T follicular helper cell (primary cell): Measurements from ENCODE around the gene HOXA9.

Experiments
- DNase-seq: peaks from one replicate; pipeline ENCODE4 v3.0.0-alpha.2; 2020; ENCODE audit warnings: low read depth

The HOXA9 gene

GRCh38 chr7:27126596-27127327 is 38.6 kb downstream of the HOXA9 start:
- no peak for DNase-seq

GRCh38 chr7:27125986-27126394 is 39.3 kb downstream of the HOXA9 start:
- no peak for DNase-seq

DNA sequence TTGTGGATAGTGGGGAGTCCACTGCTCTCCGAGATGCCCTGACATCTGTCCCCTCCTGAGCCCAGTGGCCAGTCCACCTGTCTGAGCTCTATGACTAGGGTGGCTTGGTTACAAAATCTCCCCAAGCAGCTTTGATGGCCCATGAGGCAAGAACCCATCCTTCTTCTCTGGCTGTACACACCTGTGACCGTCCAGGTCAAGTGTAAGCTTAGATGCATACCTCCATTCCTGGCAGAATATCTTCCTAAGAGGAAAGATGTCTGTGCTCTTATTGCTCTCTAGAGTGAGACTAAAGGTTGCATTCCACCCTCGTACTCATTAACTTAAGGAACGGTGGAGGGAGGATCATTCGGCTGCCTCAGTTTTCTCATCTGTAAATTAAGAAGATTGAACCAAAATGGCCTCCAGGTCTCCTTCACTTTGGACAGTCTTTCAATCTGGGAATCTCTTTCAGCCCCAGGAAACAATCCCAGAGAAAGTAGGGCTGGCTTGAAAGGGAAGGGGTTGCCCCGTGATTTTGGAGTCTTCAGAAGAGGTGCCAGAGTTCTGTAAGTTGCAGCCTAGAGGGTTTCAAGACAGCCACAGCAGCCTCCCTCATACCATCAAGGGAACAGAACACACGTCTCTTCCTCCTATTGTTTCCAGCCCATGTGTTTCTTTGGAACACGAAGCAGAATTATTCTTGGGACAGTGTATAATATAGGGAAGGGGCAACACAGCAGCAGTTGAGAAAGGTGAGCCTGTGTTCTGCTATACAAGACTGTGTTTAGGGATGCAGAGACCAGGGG is 40.2 kb downstream of the HOXA9 start:
- DNase-seq, result no peak

- DNase-seq, result no peak
Measured at GRCh38 chr7:27124096-27124901, 41.0 kb downstream of the HOXA9 start.

- no peak for DNase-seq
Measured at GRCh38 chr7:27123477-27124053, 41.8 kb downstream of the HOXA9 start.

DNA sequence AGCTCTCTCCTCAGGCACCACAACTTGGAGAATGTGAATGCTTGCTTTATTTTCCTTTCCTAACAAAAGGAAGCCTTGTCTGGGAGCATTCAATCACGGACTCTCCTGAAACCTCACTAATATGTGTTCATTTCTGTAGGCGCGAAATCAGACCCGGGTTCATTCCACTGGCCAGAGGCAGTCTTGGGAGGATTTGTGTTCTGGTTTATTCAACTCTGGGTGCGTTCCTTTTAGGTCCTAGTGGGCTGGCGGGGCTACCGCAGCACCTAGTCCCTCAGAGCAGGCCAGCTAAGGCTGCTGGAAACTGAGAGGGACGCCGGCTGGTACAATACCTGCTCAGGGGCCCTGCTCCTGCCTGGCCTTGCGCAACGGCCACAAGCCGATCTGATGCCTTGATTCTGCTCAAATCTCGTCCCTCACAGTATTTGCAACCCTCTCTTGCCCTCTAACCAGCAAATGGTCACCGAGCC is 42.3 kb downstream of the HOXA9 start:
- no peak for DNase-seq

DNA sequence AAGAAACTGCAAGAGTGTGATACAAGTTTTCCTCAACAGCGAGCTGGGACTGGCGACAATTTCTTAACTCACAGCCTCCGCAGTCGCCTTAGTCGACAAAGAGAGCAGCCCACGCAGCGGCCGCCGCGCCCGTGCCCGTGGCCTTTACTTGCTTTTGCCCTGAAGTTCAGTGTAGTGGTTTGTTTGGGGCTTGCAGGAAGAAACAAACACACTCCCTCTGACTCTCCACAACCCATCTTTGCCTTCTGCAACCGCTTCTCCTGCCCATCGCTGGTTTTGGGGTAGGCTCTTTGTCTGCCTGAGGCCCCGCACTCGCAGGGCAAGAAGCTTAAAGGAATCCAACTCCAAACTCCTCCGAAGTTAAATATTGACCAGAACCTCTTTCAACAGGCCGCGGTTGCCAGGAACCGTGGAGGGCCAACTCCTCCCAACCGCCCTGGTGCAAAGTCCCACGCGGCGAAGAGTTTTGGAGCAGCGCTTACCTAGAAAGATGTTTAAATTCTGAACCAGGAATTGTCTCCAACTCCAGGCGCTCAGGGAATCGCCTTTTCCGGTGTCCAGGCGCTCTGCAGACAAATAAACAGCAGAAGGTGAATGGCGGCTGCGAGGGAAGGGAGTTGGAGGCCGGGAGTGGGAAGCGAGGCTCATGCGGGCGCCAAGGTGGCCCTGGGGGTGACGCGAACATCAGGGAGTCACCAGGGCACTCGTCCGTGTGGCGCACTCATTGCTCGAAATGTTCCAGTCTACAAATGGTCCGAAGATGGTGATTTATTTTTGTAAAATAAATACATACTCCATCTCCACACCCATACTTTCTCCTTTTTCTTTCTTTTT is 43.0 kb downstream of the HOXA9 start:
- no peak for DNase-seq

GRCh38 chr7:27121684-27122076 is 43.7 kb downstream of the HOXA9 start:
- DNase-seq, result no peak

GRCh38 chr7:27119412-27119911 is 45.9 kb downstream of the HOXA9 start:
- DNase-seq, result no peak

GRCh38 chr7:27118580-27118979 is 46.8 kb downstream of the HOXA9 start:
- DNase-seq, result no peak

DNA sequence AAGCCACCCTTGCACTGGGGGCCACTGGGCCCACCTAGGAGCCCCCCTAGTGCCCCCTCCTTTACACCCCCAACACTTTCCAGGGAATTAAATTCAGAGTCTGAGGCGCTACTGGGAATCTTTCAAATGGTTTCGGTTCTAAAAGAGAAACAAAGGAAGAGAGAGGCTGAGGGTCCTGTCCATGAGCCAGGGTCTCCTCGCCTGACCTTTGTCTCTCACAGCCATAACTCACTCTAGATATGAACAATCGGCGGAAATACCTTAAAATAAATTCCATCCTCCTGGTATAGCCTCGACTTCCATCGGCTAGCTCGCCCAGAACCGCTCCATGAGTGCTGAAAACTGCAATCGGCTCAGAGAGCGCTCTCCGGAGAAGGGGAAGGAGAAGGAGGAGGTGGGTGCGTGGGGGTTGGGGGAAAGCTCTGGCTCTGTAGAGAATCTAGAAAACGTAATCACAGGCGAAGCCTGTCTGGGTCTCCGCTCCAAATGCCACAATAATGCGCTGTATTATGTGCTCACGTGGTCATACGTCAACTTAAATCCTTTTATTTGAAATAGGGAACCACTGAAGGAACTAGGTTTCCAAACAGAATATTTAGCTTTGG is 47.3 kb downstream of the HOXA9 start:
- no peak for DNase-seq

GRCh38 chr7:27116962-27117886 is 48.1 kb downstream of the HOXA9 start:
- no peak for DNase-seq

DNA sequence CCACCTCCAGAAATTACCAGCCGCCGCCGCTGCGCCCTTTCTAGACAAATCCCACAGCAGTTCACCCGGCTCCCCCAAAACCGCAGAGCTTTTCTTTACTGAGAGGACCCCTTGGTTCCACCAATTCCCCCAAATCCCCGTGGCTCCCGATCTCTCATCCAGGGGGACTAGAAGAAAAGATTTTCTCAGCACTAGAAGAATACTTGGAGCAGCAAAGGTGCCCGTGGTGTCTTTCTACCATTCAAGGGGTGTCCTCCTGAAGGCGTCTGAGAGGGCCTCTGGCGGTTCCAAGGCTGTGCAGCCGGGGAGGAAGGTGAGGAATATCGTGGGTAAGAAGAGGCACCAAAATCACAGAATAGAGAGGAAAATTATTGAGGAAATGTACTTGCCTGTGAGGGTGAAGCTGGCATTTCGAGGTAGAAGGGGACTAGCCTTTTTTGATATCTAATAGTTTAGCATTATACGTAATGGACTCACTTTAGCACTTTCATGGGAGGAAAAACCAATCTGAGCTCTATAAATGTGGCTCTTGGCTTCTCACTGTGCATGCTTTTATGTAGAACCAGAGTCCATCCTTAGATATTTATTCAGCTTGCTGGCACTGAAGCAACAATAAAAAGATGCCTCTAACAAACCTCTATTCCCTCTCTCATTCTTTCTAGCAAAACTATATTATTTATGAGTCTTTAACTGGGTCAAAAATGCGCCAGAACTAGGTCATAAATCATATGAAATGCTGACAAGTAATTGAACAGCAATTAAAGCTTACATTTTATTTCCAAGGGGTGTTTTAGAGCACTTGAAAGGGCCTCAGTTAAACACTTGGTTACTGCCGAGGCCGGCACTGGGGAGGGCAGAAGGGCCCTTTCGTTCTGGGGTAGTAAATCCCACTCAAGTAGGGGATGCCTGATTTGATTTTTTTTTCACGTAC is 49.0 kb downstream of the HOXA9 start:
- no peak for DNase-seq

- DNase-seq, result no peak
Measured at GRCh38 chr7:27115221-27116026, 49.9 kb downstream of the HOXA9 start.

GRCh38 chr7:27114881-27115220 is 50.5 kb downstream of the HOXA9 start:
- no peak for DNase-seq

DNA sequence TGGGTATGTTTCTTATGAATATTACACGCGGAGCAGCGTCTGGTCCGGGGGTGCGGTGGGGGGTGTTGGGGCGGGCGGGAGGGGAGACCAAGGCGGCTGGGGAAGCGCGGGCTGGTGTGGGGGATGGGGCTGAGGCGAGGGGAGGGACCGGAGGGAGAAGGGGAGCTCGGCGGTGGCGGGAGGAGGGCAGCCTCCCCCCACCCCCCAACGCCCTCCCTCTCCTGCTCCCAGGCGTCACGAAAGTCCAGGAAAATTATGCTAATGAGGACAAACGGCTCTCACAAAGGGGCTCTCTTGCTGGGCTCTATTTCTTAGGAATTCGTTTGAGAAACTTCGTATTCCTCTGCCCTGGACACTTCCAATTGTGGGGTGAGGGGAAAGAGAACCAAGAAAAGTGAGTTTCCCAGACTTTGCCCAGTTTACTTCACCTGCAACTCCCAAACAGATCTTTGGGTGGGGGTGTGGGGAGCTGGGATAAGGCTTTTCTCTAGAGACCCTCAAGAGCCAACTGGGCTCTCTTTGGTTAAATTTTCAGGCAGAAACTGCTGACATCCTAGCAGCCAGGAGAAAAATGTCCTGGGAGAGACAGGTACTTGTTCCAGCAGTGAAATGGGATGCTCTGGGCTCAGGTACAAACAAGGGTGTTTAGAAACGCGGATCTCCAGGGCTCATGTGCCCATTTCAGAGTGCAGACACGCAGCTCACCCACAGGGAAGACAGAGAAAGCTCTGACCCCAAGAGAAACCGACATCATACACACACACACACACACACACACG is 51.2 kb downstream of the HOXA9 start:
- DNase-seq, result no peak
